ENCODE data around the gene DYNC1H1.

- TF ChIP-seq POLR2A (IDR thresholded peaks at IDR 0.05; ENCODE audit: low read length) (no peak), GATA1 (IDR thresholded peaks at IDR 0.05; ENCODE audit: low read depth, low read length) (no peak)
Observed at GRCh38 chr14:102034301-102034700, 69.9 kb downstream of the DYNC1H1 start.

Data from erythroblast (primary cell).